Osteocyte (in vitro differentiated cells): Measurements from ENCODE around the gene AMDHD1. TPM values are rescaled to one million over a fixed set of nuclear protein-coding genes. Genes with fewer than 3 reads are reported as not detected.
A peak's percentile ranks its signal among the peaks of the same experiment; 100 is the strongest.

Source experiments
- DNase-seq: peaks from one replicate; pipeline ENCODE4 v3.0.0; 2021; ENCODE audit warnings: mixed read lengths; ENCODE audit not compliant: unreplicated experiment; ENCODE audit errors: extremely low spot score
- H3K27ac Mint-ChIP-seq: one replicate; pipeline ENCODE4 v1.8.0; 2021; ENCODE audit warnings: mild to moderate bottlenecking, mixed read lengths; ENCODE audit not compliant: unreplicated experiment
- H3K27me3 Mint-ChIP-seq: one replicate; pipeline ENCODE4 v1.8.0; 2021; ENCODE audit warnings: mixed read lengths; ENCODE audit not compliant: unreplicated experiment
- H3K36me3 Mint-ChIP-seq: one replicate; pipeline ENCODE4 v1.8.0; 2021; ENCODE audit warnings: mixed read lengths; ENCODE audit not compliant: unreplicated experiment
- H3K4me1 Mint-ChIP-seq: one replicate; pipeline ENCODE4 v1.8.0; 2021; ENCODE audit warnings: mixed read lengths; ENCODE audit not compliant: unreplicated experiment
- H3K4me3 Mint-ChIP-seq: one replicate; pipeline ENCODE4 v1.8.0; 2021; ENCODE audit warnings: mild to moderate bottlenecking, moderate library complexity, mixed read lengths; ENCODE audit not compliant: unreplicated experiment
- H3K9me3 Mint-ChIP-seq: one replicate; pipeline ENCODE4 v1.8.0; 2021; ENCODE audit warnings: mixed read lengths; ENCODE audit not compliant: unreplicated experiment
- CTCF ChIP-seq: fragments of 200-600 bp; sonication (generic); IDR thresholded peaks from 2 replicates; pipeline ENCODE4 v1.5.0; 2021; ENCODE audit warnings: antibody characterized with exemption, mild to moderate bottlenecking, moderate library complexity
- total RNA-seq: library from RNA; stranded (reverse); gene quantifications from 2 replicates; pipeline ENCODE4 v1.2.1, GENCODE V29; 2021

The AMDHD1 gene
- total RNA-seq, 1 donor from 2014 or later: not detected

GRCh38 chr12:95918194-95918993 is 24.7 kb upstream of the AMDHD1 start:
- Mint-ChIP-seq H3K27me3 (peaks cover 37% of the 10 kb centered on the region), H3K36me3 (no peaks in the 10 kb centered on the region), H3K27ac (no peak overlapping the region), H3K9me3 (no peaks in the 10 kb centered on the region), H3K4me1 (no peaks in the 10 kb centered on the region), H3K4me3 (no peak overlapping the region)
- DNase-seq: no peak
- peak; percentile 85 for TF ChIP-seq CTCF

GRCh38 chr12:95919110-95919509 is 24.0 kb upstream of the AMDHD1 start:
- DNase-seq: no peak
- Mint-ChIP-seq H3K27ac (no peak overlapping the region), H3K27me3 (peaks cover 33% of the 10 kb centered on the region), H3K36me3 (no peaks in the 10 kb centered on the region), H3K4me1 (no peaks in the 10 kb centered on the region), H3K4me3 (no peak overlapping the region), H3K9me3 (no peaks in the 10 kb centered on the region)
- TF ChIP-seq CTCF: no peak

GRCh38 chr12:95922231-95922630 is 20.9 kb upstream of the AMDHD1 start:
- Mint-ChIP-seq H3K4me1 (no peaks in the 10 kb centered on the region), H3K27ac (no peak overlapping the region), H3K9me3 (no peaks in the 10 kb centered on the region), H3K27me3 (peaks cover 7% of the 10 kb centered on the region), H3K4me3 (no peak overlapping the region), H3K36me3 (no peaks in the 10 kb centered on the region)
- no peak for DNase-seq
- TF ChIP-seq CTCF: no peak

GRCh38 chr12:95940514-95940913 is 2.6 kb upstream of the AMDHD1 start:
- no peak overlapping the region for H3K27ac Mint-ChIP-seq
- TF ChIP-seq CTCF: no peak
- no peak overlapping the region for H3K4me3 Mint-ChIP-seq
- H3K4me1 Mint-ChIP-seq: peaks cover 5% of the 10 kb centered on the region
- peaks cover 44% of the 10 kb centered on the region for H3K27me3 Mint-ChIP-seq
- H3K36me3 Mint-ChIP-seq: no peaks in the 10 kb centered on the region
- H3K9me3 Mint-ChIP-seq: no peaks in the 10 kb centered on the region
- no peak for DNase-seq

- no peak for TF ChIP-seq CTCF
- no peaks in the 10 kb centered on the region for H3K36me3 Mint-ChIP-seq
- no peak overlapping the region for H3K27ac Mint-ChIP-seq
- H3K9me3 Mint-ChIP-seq: no peaks in the 10 kb centered on the region
- H3K4me3 Mint-ChIP-seq: peak overlapping the region; percentile 85
- DNase-seq: no peak
- peaks cover 50% of the 10 kb centered on the region for H3K27me3 Mint-ChIP-seq
- peaks cover 5% of the 10 kb centered on the region for H3K4me1 Mint-ChIP-seq
Observed at GRCh38 chr12:95942101-95942523, 1.0 kb upstream of the AMDHD1 start.
